Mammary epithelial cell (primary cell): ENCODE data around the gene KIFC1.

Experiments
- EZH2 ChIP-seq: IDR thresholded peaks from 2 replicates; pipeline ENCODE4 v1.6.1; 2012; ENCODE audit warnings: low read length, inconsistent platforms, borderline replicate concordance
- TF ChIP-seq, protein P1 (sequence below), 2 donors: IDR thresholded peaks in 1 of 2; conservative IDR thresholded peaks in 1 of 2; 2 replicates each; pipeline ENCODE4 v1.5.1; 2011 to 2012; ENCODE audit warnings: inconsistent platforms in 2 of 2, low read length in 2 of 2, mild to moderate bottlenecking in 2 of 2, control low read depth in 1 of 2, low read depth in 1 of 2; ENCODE audit not compliant: insufficient read depth in 1 of 2; ENCODE audit errors: extremely low read depth in 1 of 2

- TF ChIP-seq, protein P1, sequence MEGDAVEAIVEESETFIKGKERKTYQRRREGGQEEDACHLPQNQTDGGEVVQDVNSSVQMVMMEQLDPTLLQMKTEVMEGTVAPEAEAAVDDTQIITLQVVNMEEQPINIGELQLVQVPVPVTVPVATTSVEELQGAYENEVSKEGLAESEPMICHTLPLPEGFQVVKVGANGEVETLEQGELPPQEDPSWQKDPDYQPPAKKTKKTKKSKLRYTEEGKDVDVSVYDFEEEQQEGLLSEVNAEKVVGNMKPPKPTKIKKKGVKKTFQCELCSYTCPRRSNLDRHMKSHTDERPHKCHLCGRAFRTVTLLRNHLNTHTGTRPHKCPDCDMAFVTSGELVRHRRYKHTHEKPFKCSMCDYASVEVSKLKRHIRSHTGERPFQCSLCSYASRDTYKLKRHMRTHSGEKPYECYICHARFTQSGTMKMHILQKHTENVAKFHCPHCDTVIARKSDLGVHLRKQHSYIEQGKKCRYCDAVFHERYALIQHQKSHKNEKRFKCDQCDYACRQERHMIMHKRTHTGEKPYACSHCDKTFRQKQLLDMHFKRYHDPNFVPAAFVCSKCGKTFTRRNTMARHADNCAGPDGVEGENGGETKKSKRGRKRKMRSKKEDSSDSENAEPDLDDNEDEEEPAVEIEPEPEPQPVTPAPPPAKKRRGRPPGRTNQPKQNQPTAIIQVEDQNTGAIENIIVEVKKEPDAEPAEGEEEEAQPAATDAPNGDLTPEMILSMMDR (conservative IDR thresholded peaks at IDR 0.05 in 1 of 2, IDR thresholded peaks at IDR 0.05 in 1 of 2; ENCODE audit: extremely low read depth in 1 of 2, insufficient read depth in 1 of 2, low read depth in 1 of 2, low read length in 2 of 2): no peak
- no peak for TF ChIP-seq EZH2
Measured at GRCh38 chr6:33433001-33433543, 41.4 kb downstream of the KIFC1 start.
